RKO (cell line): Measurements from ENCODE around the gene ABCA4.
"Not testable (repeated sequence)": the region's sequence is repeated elsewhere in the genome, so short reads cannot be mapped to it uniquely, and the experiment has no call there.

Experiments used
- DNase-seq: peaks from one replicate; pipeline ENCODE4 v3.0.0-alpha.2; 2016; ENCODE audit warnings: low spot score

Gene ABCA4

DNA sequence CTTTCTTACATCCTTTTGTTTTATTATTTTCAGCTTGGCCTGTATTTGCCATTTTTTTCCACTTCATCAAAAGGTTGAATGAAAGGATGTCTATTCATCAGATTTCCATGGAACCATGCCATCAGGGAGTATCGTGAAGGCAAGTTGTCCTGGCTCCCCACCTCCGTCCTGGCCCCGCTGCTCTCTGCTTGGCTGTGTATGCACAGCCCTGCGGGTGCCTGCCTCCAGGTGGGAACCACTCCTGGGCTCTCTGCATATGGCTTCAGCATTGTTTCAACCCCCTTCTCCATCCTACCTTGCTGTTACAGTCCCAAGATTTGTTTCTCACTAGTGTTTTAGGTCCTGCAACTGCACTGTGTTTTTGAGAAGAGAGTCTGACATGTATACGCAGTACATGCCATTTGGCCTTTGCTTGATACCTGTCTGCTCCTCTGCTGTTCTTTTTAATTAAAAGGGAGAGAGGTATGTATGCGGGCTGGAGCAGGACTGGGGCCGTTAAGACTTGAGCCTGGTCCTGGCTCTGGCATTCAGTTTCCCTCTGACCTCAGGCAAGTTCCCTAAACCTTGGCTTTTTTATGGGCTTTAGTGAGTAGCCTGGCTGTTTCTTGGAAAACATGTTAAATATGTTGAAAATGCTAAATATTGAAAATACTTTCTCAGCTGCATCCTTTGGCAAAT is 141.8 kb downstream of the ABCA4 start:
- DNase-seq = no peak

DNA sequence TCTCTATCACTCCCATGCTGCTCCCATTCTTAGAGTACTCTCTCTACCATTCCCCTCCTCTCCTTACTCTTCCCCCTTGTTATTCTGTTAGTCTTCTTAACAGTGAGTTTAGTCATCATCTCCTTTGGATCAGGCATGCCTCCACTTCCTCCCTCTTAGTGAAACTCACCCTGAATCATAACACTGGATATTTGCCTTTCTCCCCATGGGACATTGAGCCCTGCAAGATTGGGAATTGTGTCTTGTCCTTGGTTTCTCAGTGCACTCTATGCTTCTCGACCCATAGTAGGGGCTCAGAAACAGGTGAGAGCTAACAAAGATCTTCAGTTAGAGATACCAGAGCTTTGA is 143.4 kb downstream of the ABCA4 start:
- DNase-seq = peak; percentile 41

- no peak for DNase-seq
Observed at GRCh38 chr1:93976711-93977597, 144.0 kb downstream of the ABCA4 start.

DNA sequence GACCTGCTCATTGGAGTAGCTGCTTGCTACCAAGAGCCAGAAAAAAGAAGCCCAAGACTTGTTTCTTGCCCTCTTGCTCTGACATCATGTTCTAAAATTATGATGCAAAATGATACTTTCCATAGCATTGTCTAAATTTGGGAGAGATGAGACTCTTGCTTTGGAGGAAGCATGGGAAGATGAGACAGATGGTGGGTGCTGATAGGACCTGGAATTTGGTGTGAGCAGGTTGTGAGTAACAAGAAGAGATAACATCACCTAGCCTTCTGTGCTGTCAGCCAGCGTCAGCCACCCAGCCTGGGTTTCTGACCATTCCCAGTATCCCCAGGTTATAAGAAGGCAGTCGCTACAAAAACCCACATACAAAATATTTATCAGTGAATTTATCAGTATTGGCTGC is 144.7 kb downstream of the ABCA4 start:
- no peak for DNase-seq

DNA sequence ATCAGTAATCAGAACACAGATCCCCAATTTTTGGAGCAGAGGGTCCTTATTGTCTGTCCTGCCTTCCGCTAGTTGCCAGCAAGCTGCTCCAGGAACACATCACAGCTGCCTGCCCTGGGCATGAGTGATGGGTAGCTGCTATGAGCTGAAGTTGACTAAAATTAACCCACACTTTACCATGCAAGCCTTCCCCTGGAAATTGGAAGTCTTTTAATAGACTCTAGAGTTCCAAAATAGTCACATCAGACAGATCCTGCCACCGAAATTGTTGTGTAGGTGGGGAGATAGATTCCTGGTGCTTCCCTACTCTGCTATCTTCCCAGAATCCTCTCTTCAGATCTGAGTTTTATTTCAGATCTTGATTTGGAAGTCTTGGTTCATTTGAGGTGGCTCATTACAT is 148.6 kb downstream of the ABCA4 start:
- no peak for DNase-seq

GRCh38 chr1:93969887-93970286 is 151.1 kb downstream of the ABCA4 start:
- DNase-seq = no peak

DNA sequence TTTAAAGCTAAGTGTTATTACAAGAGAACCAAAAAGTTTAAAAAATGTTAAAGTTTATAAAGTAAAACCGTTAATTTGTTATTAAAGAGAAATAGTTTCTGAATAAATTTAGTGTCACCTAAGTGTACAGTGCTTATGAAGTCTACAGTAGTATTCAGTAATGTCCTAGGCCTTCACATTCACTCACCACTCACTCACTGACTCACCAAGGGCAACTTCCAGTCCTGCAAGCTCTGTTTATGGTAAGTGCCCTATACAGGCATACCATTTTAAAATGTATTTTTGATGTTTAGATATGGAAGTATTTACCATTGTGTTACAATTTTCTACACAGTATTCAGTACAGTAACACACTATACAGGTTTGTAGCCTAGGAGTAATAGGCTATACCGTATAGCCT is 151.6 kb downstream of the ABCA4 start:
- DNase-seq = peak; percentile 9

- no peak for DNase-seq
Observed at GRCh38 chr1:93967306-93967705, 153.6 kb downstream of the ABCA4 start.

GRCh38 chr1:93965888-93966287 is 155.1 kb downstream of the ABCA4 start:
- no peak for DNase-seq

DNA sequence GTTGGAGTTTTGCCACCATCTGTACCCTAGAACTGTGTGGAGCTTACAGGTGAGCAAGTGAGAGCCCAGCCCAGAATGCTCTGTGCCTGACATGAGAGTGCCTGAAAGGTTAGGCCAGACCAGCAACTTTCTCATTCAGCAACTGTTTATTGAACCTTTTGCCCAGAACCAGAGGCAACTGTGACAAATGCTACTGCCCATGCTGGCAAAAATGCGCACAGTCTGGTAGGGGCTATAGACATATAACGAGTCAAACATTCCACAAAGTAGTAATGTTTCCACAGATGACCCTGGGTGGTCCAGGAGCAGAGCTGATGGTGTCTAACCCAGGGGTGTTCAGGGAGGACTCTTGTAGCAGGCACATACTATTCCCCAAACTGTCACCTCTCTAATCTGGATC is 155.7 kb downstream of the ABCA4 start:
- no peak for DNase-seq

- no peak for DNase-seq
Observed at GRCh38 chr1:93964777-93965200, 156.2 kb downstream of the ABCA4 start.

- no peak for DNase-seq
Observed at GRCh38 chr1:93964096-93964776, 156.7 kb downstream of the ABCA4 start.

- DNase-seq = no peak
Observed at GRCh38 chr1:93963585-93963984, 157.4 kb downstream of the ABCA4 start.

GRCh38 chr1:93961906-93962305 is 159.0 kb downstream of the ABCA4 start:
- no peak for DNase-seq

- no peak for DNase-seq
Observed at GRCh38 chr1:93961443-93961842, 159.5 kb downstream of the ABCA4 start.

GRCh38 chr1:93960641-93961147 is 160.3 kb downstream of the ABCA4 start:
- no peak for DNase-seq

DNA sequence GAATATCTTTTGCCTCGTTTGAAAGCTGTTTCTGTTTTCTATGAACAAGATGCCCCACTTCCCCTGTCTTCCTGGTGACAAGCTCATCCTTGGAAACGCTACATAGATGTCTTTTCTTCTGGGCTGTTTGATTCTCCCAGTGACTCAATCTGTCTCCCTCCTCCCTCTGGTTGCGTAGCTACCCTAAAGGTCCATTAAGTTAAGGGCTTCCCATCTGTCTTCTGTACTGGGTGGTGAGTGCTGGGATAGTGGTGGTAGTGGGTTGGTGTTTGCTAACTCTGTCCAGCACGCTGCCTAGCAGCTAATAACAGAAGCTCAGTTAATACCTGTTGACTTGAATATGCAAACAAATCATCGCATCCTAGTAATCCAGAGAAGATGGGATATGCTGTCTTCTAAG is 161.5 kb downstream of the ABCA4 start:
- no peak for DNase-seq

- DNase-seq = no peak
Observed at GRCh38 chr1:93958726-93959100, 162.2 kb downstream of the ABCA4 start.

- no peak for DNase-seq
Observed at GRCh38 chr1:93958032-93958725, 162.8 kb downstream of the ABCA4 start.

DNA sequence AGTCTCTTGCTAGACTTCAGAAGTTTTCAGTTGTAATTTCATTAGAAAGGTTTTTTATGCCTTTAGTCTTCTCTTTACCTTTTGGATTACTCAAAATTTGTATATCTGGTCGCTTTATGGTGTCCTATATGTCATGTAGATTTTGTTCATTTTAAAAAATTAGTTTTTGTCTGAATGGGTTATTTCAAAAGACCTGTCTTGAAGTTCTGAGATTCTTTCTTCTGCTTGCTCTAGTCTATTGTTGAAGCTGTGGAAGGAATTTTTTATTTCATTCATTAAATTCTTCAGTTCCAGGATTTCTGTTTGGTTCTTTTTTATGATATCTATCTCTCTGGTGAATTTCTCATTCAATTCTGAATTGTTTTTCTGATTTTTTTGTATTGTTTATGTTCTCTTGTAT is 165.2 kb downstream of the ABCA4 start:
- DNase-seq = no peak

GRCh38 chr1:93947002-93947686 is 173.8 kb downstream of the ABCA4 start:
- DNase-seq = not testable (repeated sequence)
